22Rv1 (cell line): Measurements from ENCODE around the gene RAD51B.

Source experiments
- ZFX ChIP-seq: fragments of 450-650 bp; IDR thresholded peaks from 2 replicates; pipeline ENCODE4 v1.6.1; 2017; ENCODE audit warnings: antibody characterized with exemption, borderline replicate concordance
- TF ChIP-seq, protein P1 (sequence below): fragments of 450-650 bp; IDR thresholded peaks from 2 replicates; pipeline ENCODE4 v1.5.1; 2017; ENCODE audit warnings: mild to moderate bottlenecking

GRCh38 chr14:68542346-68542745 lies 722.8 kb downstream of the RAD51B start:
- TF ChIP-seq, protein P1, sequence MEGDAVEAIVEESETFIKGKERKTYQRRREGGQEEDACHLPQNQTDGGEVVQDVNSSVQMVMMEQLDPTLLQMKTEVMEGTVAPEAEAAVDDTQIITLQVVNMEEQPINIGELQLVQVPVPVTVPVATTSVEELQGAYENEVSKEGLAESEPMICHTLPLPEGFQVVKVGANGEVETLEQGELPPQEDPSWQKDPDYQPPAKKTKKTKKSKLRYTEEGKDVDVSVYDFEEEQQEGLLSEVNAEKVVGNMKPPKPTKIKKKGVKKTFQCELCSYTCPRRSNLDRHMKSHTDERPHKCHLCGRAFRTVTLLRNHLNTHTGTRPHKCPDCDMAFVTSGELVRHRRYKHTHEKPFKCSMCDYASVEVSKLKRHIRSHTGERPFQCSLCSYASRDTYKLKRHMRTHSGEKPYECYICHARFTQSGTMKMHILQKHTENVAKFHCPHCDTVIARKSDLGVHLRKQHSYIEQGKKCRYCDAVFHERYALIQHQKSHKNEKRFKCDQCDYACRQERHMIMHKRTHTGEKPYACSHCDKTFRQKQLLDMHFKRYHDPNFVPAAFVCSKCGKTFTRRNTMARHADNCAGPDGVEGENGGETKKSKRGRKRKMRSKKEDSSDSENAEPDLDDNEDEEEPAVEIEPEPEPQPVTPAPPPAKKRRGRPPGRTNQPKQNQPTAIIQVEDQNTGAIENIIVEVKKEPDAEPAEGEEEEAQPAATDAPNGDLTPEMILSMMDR = no peak
- no peak for TF ChIP-seq ZFX
